Thoracic aorta (tissue), 2 donors: ENCODE measurements around the gene ZNF684. TPM values are rescaled to one million over a fixed set of nuclear protein-coding genes. Genes with fewer than 3 reads are reported as not detected.

ENCODE experiments used
- ATAC-seq: fragments of 150-250 bp; one replicate; pipeline ENCODE4 v1.8.0; 2017; ENCODE audit warnings: low read depth; ENCODE audit not compliant: insufficient number of reproducible peaks, low FRiP score
- DNase-seq: peaks from one replicate; pipeline ENCODE4 v3.0.0-alpha.2; 2020; ENCODE audit warnings: low spot score
- H3K27ac ChIP-seq, 2 donors: fragments of 200-600 bp; sonication (generic); 1 replicate in 1 of 2; 2 replicates in 1 of 2; pipeline ENCODE4 v1.5.1; 2016; ENCODE audit warnings: mild to moderate bottlenecking in 2 of 2, moderate library complexity in 2 of 2
- H3K27me3 ChIP-seq: fragments of 200-600 bp; sonication (generic); replicated peaks from 2 replicates; pipeline ENCODE4 v1.6.0; 2016; ENCODE audit warnings: mild to moderate bottlenecking; ENCODE audit not compliant: insufficient read depth
- H3K36me3 ChIP-seq: fragments of 200-600 bp; sonication (generic); one replicate; pipeline ENCODE4 v1.5.1; 2016
- H3K4me1 ChIP-seq, 2 donors: fragments of 200-600 bp; sonication (generic); 1 replicate in 1 of 2; 2 replicates in 1 of 2; pipeline versions ENCODE4 v1.5.1 to v1.6.0; 2016; ENCODE audit warnings: low read depth in 2 of 2, mild to moderate bottlenecking in 1 of 2; ENCODE audit not compliant: control insufficient read depth in 1 of 2
- H3K4me3 ChIP-seq: fragments of 200-600 bp; sonication (generic); 2 replicates; pipeline ENCODE4 v1.5.1; 2016; ENCODE audit warnings: mild to moderate bottlenecking
- H3K9me3 ChIP-seq: fragments of 200-600 bp; sonication (generic); 2 replicates; pipeline ENCODE4 v1.5.1; 2016
- CTCF ChIP-seq: fragments of 200-600 bp; sonication (generic); IDR thresholded peaks from one replicate; pipeline ENCODE4 v1.5.1; 2019; ENCODE audit warnings: antibody characterized with exemption
- total RNA-seq, 2 donors: library from RNA; depleted of rRNA; stranded (reverse); fragments of >200 nt; gene quantifications; one replicate each; pipeline versions ENCODE4 v1.1.0 to v1.2.3, GENCODE V29; 2016

Gene ZNF684
- total RNA-seq, 2 donors from 2014 or later = 8.4 to 12.3 TPM

GRCh38 chr1:40593449-40594186 lies 62.2 kb downstream of the ZNF684 start:
- DNase-seq (no peak), ATAC-seq (no peak)
- no peak overlapping the region for H3K4me3 ChIP-seq
- TF ChIP-seq CTCF = no peak
- no peaks in the 10 kb centered on the region for H3K27me3 ChIP-seq
- H3K27ac ChIP-seq = no peak overlapping the region
- H3K36me3 ChIP-seq = no peaks in the 10 kb centered on the region
- no peaks in the 10 kb centered on the region for H3K4me1 ChIP-seq
- H3K9me3 ChIP-seq = no peaks in the 10 kb centered on the region

- H3K9me3 ChIP-seq = no peaks in the 10 kb centered on the region
- ATAC-seq (no peak), DNase-seq (no peak)
- no peak overlapping the region for H3K27ac ChIP-seq
- H3K27me3 ChIP-seq = no peaks in the 10 kb centered on the region
- TF ChIP-seq CTCF = no peak
- H3K36me3 ChIP-seq = no peaks in the 10 kb centered on the region
- H3K4me1 ChIP-seq = no peaks in the 10 kb centered on the region
- no peak overlapping the region for H3K4me3 ChIP-seq
These were observed 62.7 kb downstream of the ZNF684 start for GRCh38 chr1:40594187-40594531.

- ATAC-seq (no peak), DNase-seq (no peak)
- Histone ChIP-seq H3K27ac (no peak overlapping the region), H3K27me3 (no peaks in the 10 kb centered on the region), H3K4me1 (no peaks in the 10 kb centered on the region), H3K4me3 (no peak overlapping the region), H3K36me3 (no peaks in the 10 kb centered on the region), H3K9me3 (no peaks in the 10 kb centered on the region)
- TF ChIP-seq CTCF = no peak
These were observed 64.2 kb downstream of the ZNF684 start for GRCh38 chr1:40595623-40596022.

Other genes with a start within 250 kb of the ZNF684 start
- 10 to 100 TPM; 16.7 to 36.4 TPM for gene COL9A2, start 214.4 kb upstream of the ZNF684 start, total RNA-seq
- 10 to 100 TPM; 42.3 to 75.3 TPM for gene SMAP2, start 157.9 kb upstream of the ZNF684 start, total RNA-seq
- gene ZFP69B, start 81.2 kb upstream of the ZNF684 start, total RNA-seq = under 1 TPM; 0.71 to 0.95 TPM
- 1 to 10 TPM; 3.2 to 5.1 TPM for gene ZFP69, start 54.3 kb upstream of the ZNF684 start, total RNA-seq
- gene EXO5, start 22.9 kb upstream of the ZNF684 start, total RNA-seq = 1 to 10 TPM; 2.2 to 2.8 TPM
- gene RIMS3, start 134.0 kb downstream of the ZNF684 start, total RNA-seq = 10 to 100 TPM; 18.1 to 33.7 TPM
- 10 to 100 TPM; 38.9 to 40.6 TPM for gene NFYC, start 160.1 kb downstream of the ZNF684 start, total RNA-seq